WTC11 (cell line): ENCODE measurements around the gene GALNT5. TPM values are rescaled to one million over a fixed set of nuclear protein-coding genes. Genes with fewer than 3 reads are reported as not detected.
"Not testable (repeated sequence)": the region's sequence is repeated elsewhere in the genome, so short reads cannot be mapped to it uniquely, and the experiment has no call there.

ENCODE experiments used
- ATAC-seq: fragments of 200-7000 bp; cut with Tn5 transposase; 2 replicates; pipeline ENCODE4 v1.10.0; 2021; ENCODE audit warnings: mild to moderate bottlenecking, moderate library complexity
- CTCF ChIA-PET: fragments of 300-600 bp; sonication (Branson Sonifier 250); formaldehyde crosslinking; loops from one replicate; lab custom pipeline; 2021; ENCODE audit warnings: antibody characterized with exemption; lab: Charles Lee
- POLR2A ChIA-PET: fragments of 350-600 bp; sonication (Branson Sonifier 250); formaldehyde crosslinking; loops from one replicate; lab custom pipeline; 2021; ENCODE audit warnings: antibody characterized with exemption; lab: Charles Lee
- DNase-seq: peaks from one replicate; pipeline ENCODE4 v3.0.0; 2021; ENCODE audit warnings: low spot score
- H3K27ac Mint-ChIP-seq: 2 replicates; pipeline ENCODE4 v1.8.0; 2021; ENCODE audit warnings: mixed read lengths
- H3K27me3 Mint-ChIP-seq: 2 replicates; pipeline ENCODE4 v1.8.0; 2021; ENCODE audit warnings: low read depth, mild to moderate bottlenecking, moderate library complexity, mixed read lengths
- H3K36me3 Mint-ChIP-seq: 2 replicates; pipeline ENCODE4 v1.8.0; 2021; ENCODE audit warnings: mixed read lengths
- H3K4me1 Mint-ChIP-seq: 2 replicates; pipeline ENCODE4 v1.8.0; 2022; ENCODE audit warnings: mixed read lengths
- H3K4me3 Mint-ChIP-seq: 2 replicates; pipeline ENCODE4 v1.8.0; 2021; ENCODE audit warnings: mild to moderate bottlenecking, moderate library complexity, mixed read lengths
- H3K9me3 Mint-ChIP-seq: 2 replicates; pipeline ENCODE4 v1.8.0; 2021; ENCODE audit warnings: mixed read lengths
- CTCF ChIP-seq: fragments of 200-600 bp; IDR thresholded peaks from 2 replicates; pipeline ENCODE4 v1.8.0; 2022; ENCODE audit warnings: antibody characterized with exemption
- E2F4 ChIP-seq: sonication (generic); formaldehyde crosslinking; IDR thresholded peaks from 2 replicates; pipeline ENCODE4 v1.8.1; 2022; ENCODE audit warnings: low read depth, mild to moderate bottlenecking, moderate library complexity, missing genetic modification reagents, borderline replicate concordance
- ELF4 ChIP-seq: sonication (generic); formaldehyde crosslinking; IDR thresholded peaks from 2 replicates; pipeline ENCODE4 v1.8.1; 2022; ENCODE audit warnings: low read depth, mild to moderate bottlenecking, moderate library complexity, missing genetic modification reagents
- FOXJ3 ChIP-seq: sonication (generic); formaldehyde crosslinking; IDR thresholded peaks from 2 replicates; pipeline ENCODE4 v1.9.0; 2021; ENCODE audit warnings: missing genetic modification reagents, mild to moderate bottlenecking, borderline replicate concordance
- GABPB1 ChIP-seq: sonication (generic); formaldehyde crosslinking; IDR thresholded peaks from 2 replicates; pipeline ENCODE4 v1.8.1; 2023; ENCODE audit warnings: mild to moderate bottlenecking, missing genetic modification reagents
- HMGXB4 ChIP-seq: sonication (generic); formaldehyde crosslinking; IDR thresholded peaks from 2 replicates; pipeline ENCODE4 v1.8.1; 2023; ENCODE audit warnings: mild to moderate bottlenecking, moderate library complexity, missing genetic modification reagents
- MXD4 ChIP-seq: fragments of 250-450 bp; sonication (Bioruptor Pico); IDR thresholded peaks from 2 replicates; pipeline ENCODE4 v1.8.0; 2021; ENCODE audit warnings: mild to moderate bottlenecking, moderate library complexity, borderline replicate concordance
- NR1H2 ChIP-seq: sonication (generic); formaldehyde crosslinking; IDR thresholded peaks from 2 replicates; pipeline ENCODE4 v1.9.0; 2021; ENCODE audit warnings: mild to moderate bottlenecking, moderate library complexity, missing genetic modification reagents
- PREB ChIP-seq: sonication (generic); formaldehyde crosslinking; IDR thresholded peaks from 2 replicates; pipeline ENCODE4 v1.8.1; 2022; ENCODE audit warnings: mild to moderate bottlenecking, missing genetic modification reagents, moderate library complexity, borderline replicate concordance
- SOX15 ChIP-seq: fragments of 250-450 bp; sonication (Bioruptor Pico); IDR thresholded peaks from 2 replicates; pipeline ENCODE4 v1.9.0; 2021; ENCODE audit warnings: mild to moderate bottlenecking
- ZBTB43 ChIP-seq: sonication (generic); formaldehyde crosslinking; IDR thresholded peaks from 2 replicates; pipeline ENCODE4 v1.8.1; 2023; ENCODE audit warnings: mild to moderate bottlenecking, missing genetic modification reagents
- ZNF138 ChIP-seq: sonication (generic); formaldehyde crosslinking; conservative IDR thresholded peaks from 2 replicates; pipeline ENCODE4 v1.8.1; 2022; ENCODE audit warnings: mild to moderate bottlenecking, moderate library complexity, missing genetic modification reagents
- ZNF219 ChIP-seq: sonication (generic); formaldehyde crosslinking; IDR thresholded peaks from 2 replicates; pipeline ENCODE4 v1.8.0; 2023; ENCODE audit warnings: missing genetic modification reagents, mild to moderate bottlenecking, borderline replicate concordance
- ZNF396 ChIP-seq: fragments of 250-450 bp; sonication (Bioruptor Pico); IDR thresholded peaks from 2 replicates; pipeline ENCODE4 v1.8.0; 2021; ENCODE audit warnings: mild to moderate bottlenecking, moderate library complexity, borderline replicate concordance
- ZNF512 ChIP-seq: sonication (generic); formaldehyde crosslinking; IDR thresholded peaks from 2 replicates; pipeline ENCODE4 v1.8.1; 2022; ENCODE audit warnings: missing genetic modification reagents, borderline replicate concordance
- ZSCAN18 ChIP-seq: fragments of 250-450 bp; sonication (Bioruptor Pico); IDR thresholded peaks from 2 replicates; pipeline ENCODE4 v2.1.2; 2022; ENCODE audit warnings: mild to moderate bottlenecking, moderate library complexity
- total RNA-seq: library from RNA; stranded (reverse); gene quantifications from 3 replicates; pipeline ENCODE4 v1.2.3, GENCODE V29; 2021

Gene GALNT5
- total RNA-seq, 1 experiment from 2014 or later: 0.17 TPM

GRCh38 chr2:157269922-157270321, 12.4 kb downstream of the GALNT5 start:
- H3K27ac Mint-ChIP-seq: no peak overlapping the region
- ChIA-PET POLR2A (interaction anchor here (0.5 kb wide), 1 partner anchor 419 kb away, joined by 5 read pairs; no protein-coding TSS in a partner anchor), CTCF (interaction anchor here (0.8 kb wide), 1 partner anchor 33 kb away, joined by 3 read pairs; no protein-coding TSS in a partner anchor)
- 0 out of 2 replicates have a peak, but pooled peaks cover 3% of the 10 kb centered on the region for H3K9me3 Mint-ChIP-seq
- H3K27me3 Mint-ChIP-seq: no peaks in the 10 kb centered on the region
- DNase-seq (no peak), ATAC-seq (peak; percentile 60)
- no peaks in the 10 kb centered on the region for H3K36me3 Mint-ChIP-seq
- no peak for TF ChIP-seq ZSCAN18
- TF ChIP-seq ZNF219: no peak
- TF ChIP-seq ZNF138 (CRISPR knock-in tag): no peak
- no peak for TF ChIP-seq HMGXB4
- TF ChIP-seq ZNF512: no peak
- H3K4me3 Mint-ChIP-seq: no peak overlapping the region
- peaks cover 13% of the 10 kb centered on the region for H3K4me1 Mint-ChIP-seq

- ChIA-PET POLR2A (no interaction called here), CTCF (interaction anchor here (1.3 kb wide), 1 partner anchor 56 kb away, joined by 3 read pairs; no protein-coding TSS in a partner anchor)
- Mint-ChIP-seq H3K9me3 (0 out of 2 replicates have a peak, but pooled peaks cover 3% of the 10 kb centered on the region), H3K36me3 (no peaks in the 10 kb centered on the region), H3K27me3 (no peaks in the 10 kb centered on the region), H3K4me1 (peaks cover 9% of the 10 kb centered on the region), H3K27ac (no peak overlapping the region), H3K4me3 (no peak overlapping the region)
- DNase-seq (no peak), ATAC-seq (no peak)
- TF ChIP-seq NR1H2 (CRISPR knock-in tag) (no peak), MXD4 (CRISPR knock-in tag) (no peak), ELF4 (no peak), FOXJ3 (CRISPR knock-in tag) (no peak), ZNF396 (CRISPR knock-in tag) (no peak), SOX15 (no peak), GABPB1 (CRISPR knock-in tag) (no peak), ZNF219 (no peak), PREB (CRISPR knock-in tag) (no peak), E2F4 (CRISPR knock-in tag) (no peak), ZBTB43 (CRISPR knock-in tag) (no peak), CTCF (no peak)
Observed at GRCh38 chr2:157271590-157272203, 14.2 kb downstream of the GALNT5 start.

- POLR2A ChIA-PET: interaction anchor here (0.6 kb wide), 1 partner anchor 1338 kb away, joined by 3 read pairs; no protein-coding TSS in a partner anchor
- ATAC-seq, H3K27me3 Mint-ChIP-seq, H3K4me1 Mint-ChIP-seq, H3K27ac Mint-ChIP-seq, DNase-seq, H3K4me3 Mint-ChIP-seq, H3K36me3 Mint-ChIP-seq: not testable (repeated sequence)
- peaks cover 22% of the 10 kb centered on the region for H3K9me3 Mint-ChIP-seq
- CTCF ChIA-PET: interaction anchor here (1.7 kb wide), 1 partner anchor 23 kb away, joined by 4 read pairs; no protein-coding TSS in a partner anchor
Observed at GRCh38 chr2:157279311-157279710, 21.8 kb downstream of the GALNT5 start.
